HG03432 (cell line): ENCODE data around the gene AQP11.
"Not testable (repeated sequence)": the region's sequence is repeated elsewhere in the genome, so short reads cannot be mapped to it uniquely, and the experiment has no call there.

ENCODE experiments used
- ATAC-seq: cut with Tn5 transposase; IDR thresholded peaks from one replicate; pipeline ENCODE4 v1.9.1; 2021; ENCODE audit warnings: mild to moderate bottlenecking, moderate library complexity; ENCODE audit not compliant: unreplicated experiment

Gene AQP11, protein sequence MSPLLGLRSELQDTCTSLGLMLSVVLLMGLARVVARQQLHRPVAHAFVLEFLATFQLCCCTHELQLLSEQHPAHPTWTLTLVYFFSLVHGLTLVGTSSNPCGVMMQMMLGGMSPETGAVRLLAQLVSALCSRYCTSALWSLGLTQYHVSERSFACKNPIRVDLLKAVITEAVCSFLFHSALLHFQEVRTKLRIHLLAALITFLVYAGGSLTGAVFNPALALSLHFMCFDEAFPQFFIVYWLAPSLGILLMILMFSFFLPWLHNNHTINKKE

DNA sequence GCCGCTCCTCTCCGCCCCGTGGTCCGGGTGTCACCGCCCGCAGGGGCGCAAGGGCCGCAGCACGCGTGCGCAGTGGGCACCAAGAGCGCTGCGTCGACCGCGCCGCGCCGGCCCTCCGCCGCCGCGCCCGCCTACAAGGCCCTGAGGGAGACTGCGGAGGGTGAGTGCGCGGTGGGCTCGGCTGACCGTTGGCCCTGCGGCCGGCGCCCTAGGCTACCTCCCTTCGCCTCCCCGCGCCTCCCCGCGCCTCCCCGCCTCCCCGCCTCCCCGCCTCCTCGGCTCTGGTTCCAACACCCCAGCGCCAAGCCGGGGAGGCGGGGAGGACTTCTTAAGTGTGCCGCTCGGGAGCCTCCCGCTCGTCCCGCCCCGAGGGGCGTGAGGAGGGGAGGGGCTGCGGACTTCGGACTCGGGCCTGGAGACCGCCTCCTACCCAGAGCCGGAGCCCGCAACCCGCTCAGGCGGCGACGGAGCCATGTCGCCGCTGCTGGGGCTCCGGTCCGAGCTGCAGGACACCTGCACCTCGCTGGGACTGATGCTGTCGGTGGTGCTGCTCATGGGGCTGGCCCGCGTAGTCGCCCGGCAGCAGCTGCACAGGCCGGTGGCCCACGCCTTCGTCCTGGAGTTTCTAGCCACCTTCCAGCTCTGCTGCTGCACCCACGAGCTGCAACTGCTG, at the start of gene AQP11:
Gene AQP11, plus strand, starts transcription at position 433 of the 673 bp plus-strand sequence. Its CDS starts 40 bp downstream, at position 473.
- ATAC-seq, result peak; percentile 94

DNA sequence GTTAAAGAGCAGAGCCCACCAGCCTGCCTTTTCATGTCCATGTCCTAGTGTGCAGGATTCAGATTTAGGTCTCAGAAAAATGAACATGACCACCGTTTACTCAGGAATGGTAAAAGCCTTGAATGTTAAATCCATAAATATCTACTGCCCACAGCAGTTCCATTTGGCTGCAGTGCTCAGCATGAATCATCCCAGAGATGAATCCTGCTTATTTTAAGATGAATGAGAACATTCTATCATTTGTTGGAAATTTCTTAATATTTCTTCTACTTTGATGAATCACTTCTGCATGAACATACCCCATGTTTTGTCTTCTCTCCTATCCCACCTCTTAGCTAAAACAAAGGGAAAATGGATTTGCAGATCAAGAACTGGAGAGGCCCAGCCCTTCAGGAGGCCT, 47.5 kb upstream of the AQP11 start:
- no peak for ATAC-seq

DNA sequence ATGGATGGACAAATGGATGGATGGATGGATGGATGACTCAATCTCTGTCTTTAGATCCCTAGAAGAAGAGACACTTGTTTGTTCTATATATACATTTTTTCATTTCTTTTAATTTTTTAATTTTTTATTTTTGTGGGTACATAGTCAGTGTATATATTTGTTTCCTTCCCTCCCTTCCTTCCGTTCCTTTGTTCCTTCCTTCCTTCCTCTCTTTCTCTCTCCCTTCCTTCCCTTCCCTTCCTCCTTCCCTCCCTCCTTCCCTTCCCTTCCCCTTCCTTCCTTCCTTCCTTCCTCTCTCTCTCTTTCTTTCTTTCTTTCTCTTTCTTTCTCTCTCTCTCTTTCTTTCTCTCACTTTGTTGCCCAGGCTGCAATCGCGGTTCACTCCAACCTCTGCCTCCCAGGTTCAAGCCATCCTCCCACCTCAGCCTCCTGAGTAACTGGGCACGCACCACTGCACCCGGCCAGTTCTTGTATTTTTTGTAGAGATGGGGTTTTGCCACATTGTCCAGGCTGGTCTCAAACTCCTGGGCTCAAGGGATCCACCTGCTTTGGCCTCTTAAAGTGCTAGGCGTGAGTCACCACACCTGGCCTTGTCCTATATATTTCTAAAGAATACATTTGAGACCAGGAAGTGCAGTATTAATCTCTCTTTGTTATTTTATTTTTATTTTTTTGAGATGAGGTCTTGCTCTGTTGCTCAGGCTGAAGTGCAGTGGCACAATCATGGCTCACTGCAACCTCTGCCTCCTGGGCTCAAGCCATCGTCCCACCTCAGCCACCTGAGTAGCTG, 42.5 kb upstream of the AQP11 start:
- ATAC-seq, result no peak

- no peak for ATAC-seq
These were observed 41.7 kb upstream of the AQP11 start for GRCh38 chr11:77547863-77548551.

- ATAC-seq, result no peak
These were observed 41.0 kb upstream of the AQP11 start for GRCh38 chr11:77548552-77549445.

- not testable (repeated sequence) for ATAC-seq
These were observed 38.3 kb upstream of the AQP11 start for GRCh38 chr11:77551426-77551825.

DNA sequence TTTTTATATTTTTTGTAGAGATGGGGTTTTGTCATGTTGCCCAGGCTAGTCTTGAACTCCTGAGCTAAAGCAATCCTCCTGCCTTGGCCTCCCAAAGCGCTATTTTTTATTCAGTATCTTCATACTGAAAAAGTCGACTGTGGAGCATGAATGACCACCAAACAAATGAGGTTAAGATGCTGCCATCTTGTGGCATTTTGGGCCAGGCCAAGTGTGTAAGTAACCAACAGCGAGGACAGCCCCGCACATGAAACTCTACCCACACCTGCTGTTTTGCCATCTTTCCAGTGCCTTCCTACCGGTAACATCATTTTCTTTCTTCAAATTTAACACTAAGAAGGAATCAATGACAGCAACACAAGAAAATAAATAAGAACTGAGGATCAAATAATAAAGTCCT, 32.2 kb upstream of the AQP11 start:
- no peak for ATAC-seq

DNA sequence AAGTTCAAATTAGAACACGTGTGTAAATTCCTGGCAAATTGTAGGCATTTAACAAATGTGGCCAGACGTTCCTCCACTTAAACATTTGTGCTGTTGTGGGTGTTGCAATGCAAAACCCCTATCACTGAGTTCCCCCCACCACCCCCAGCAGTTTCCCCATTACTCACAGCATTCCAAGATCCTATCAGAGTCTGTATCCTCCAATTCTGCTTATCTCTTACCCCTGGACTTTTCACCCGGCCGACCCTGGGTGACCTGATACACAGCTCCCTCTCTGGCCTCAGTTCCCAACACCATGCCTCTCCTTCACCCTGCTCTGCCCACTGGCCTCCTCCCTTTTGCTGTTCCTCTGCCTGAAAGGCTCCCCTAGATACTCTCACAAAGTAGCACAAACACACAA, 31.4 kb upstream of the AQP11 start:
- no peak for ATAC-seq

DNA sequence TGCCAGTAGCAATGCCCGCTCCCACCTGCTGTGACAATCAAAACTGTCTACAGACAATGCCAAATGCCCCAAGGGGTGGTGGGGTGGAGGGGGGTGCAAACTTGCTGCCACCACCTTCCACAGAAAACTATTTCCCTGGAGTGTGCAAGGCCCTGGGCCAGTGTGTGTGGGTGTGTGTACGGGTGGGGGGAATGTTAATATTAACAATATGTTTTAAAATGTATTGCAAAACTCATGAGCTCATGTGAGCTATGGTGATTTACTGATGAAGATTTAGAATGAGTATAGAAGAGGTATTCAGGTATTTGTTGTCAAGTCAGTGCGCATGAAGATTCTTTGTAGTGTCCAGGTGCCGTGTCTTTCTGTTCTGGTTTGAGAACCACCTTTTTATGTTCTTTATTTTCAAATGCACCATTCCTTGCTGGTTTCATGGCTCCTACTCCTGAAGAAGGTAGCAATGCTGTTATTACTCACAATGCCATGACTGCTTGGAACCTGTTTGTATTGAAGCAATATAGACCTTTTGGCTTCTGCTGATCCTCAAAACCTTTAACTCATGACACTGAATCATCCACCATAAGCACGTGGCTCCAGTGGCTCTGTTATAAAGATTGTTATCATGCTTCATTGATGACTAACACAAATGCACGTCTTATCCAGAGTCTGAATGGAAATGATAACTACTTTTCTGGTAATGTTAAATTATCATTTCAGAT, 29.9 kb upstream of the AQP11 start:
- ATAC-seq, result no peak

GRCh38 chr11:77560605-77561004, 29.1 kb upstream of the AQP11 start:
- no peak for ATAC-seq

DNA sequence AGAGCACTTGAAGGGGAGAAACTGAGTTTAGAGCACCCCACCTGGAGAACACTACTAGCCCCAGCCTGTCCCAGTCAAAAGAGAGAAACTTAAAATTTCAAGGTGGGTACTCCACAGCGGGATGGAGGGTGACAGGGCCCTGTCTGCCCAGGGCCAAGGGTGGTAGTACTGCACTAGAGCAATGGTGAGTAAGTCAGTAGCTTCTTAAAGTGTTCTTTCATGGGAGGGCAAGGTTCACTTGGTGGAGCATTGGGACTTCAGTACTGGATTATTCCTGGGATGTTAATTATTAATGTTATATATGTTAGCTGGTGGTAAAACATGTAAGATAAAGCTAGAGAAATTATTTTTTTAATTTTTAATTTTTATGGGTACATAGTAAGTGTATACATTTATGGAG, 28.5 kb upstream of the AQP11 start:
- ATAC-seq, result no peak

DNA sequence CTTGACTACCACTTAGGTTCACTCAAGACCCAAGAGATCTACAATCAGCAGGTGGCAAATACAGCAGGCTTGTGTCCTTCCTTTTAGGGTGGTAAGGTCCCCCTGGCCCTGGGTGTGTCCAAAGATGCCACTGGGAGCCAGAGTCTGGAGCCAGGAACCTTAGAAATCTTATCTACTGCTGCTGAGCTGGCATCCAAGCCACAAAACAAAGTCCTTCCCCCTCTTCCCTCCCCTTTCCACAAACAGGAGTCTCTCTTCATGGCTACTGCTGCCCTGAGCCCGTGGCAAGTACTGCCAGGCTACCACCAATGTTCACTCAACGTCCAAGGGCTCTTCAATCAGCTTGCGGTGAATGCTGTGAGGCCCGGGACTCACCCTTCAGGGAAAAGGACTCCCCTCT, 21.4 kb upstream of the AQP11 start:
- ATAC-seq, result no peak

- ATAC-seq, result no peak
These were observed 20.7 kb upstream of the AQP11 start for GRCh38 chr11:77568916-77569675.

- no peak for ATAC-seq
These were observed 20.1 kb upstream of the AQP11 start for GRCh38 chr11:77569676-77570070.

DNA sequence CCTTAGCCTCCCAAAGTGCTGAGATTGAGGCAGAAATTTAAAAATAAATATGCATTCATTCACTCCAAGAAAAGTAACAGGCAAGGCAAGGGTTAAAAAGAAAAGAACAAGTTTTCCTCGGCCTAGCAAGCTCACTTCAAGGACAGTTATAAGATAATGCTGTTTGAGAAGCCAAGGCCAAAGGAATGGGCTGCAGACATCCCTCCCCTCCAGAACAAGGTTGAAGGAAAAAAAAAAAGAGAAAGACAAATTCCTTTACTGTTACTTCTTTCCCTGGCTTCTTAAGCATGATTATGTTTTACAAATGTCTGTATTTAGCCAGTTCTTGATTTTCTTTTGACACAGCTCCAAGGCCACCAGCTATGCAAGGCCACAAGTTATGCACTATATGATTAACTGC, 18.9 kb upstream of the AQP11 start:
- not testable (repeated sequence) for ATAC-seq

DNA sequence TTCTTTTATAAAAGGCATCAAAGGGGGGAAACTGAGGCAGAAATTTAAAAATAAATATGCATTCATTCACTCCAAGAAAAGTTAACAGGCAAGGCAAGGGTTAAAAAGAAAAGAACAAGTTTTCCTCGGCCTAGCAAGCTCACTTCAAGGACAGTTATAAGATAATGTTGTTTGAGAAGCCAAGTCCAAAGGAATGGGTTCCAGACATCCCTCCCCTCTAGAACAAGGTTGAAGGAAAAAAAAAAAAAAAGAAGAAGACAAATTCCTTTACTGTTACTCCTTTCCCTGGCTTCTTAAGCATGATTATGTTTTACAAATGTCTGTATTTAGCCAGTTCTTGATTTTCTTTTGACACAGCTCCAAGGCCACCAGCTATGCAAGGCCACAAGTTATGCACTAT, 14.3 kb upstream of the AQP11 start:
- not testable (repeated sequence) for ATAC-seq

DNA sequence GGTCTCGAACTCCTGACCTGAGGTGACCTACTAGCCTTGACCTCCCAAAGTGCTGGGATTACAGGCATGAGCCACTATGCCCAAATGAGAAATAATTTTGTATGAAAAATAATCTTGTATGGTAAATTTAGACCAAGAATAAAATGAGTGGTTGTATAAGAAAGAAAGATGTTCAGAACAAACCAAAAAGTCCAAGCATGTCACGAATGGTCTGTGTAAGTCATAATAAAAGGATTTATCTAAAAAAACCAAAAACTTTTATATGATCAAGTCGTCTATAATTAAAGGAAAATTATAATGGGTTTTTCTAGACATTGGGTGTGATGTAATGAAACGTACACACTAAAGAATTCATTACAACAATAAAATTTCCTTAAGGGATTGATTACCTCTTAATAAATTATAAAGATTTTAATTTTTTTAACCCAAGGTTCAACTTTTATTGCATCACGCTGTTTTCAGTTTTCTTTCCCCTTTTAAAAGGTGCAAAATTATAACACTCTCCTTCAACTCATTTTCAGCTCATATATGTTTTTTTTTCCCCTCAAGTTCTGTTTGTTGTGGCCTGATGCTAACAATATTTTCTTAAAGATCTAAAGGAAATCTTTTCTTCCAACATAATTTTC, 8.9 kb upstream of the AQP11 start:
- ATAC-seq, result no peak

DNA sequence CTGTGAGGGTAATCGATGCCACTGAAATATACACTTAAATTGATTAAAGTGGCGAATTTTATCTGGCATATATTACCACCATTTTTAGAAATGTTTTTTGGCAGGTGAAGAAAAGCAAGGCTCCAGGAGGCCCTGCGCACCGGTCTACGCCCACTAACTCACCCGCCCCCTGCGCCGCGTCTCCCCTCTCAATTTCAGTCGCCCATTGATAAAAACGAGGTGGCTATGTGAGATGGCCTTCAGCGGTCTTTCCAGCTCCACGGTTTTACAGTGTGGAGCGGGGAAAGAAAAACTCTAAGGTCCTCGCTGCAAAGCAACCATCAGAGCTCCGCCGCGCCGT, 602 bp upstream of the AQP11 start:
- peak; percentile 33 for ATAC-seq
